HG02885 (cell line): ENCODE data around the gene CDK11A.

ENCODE experiments used
- ATAC-seq: cut with Tn5 transposase; IDR thresholded peaks from one replicate; pipeline ENCODE4 v1.9.1; 2021; ENCODE audit warnings: mild to moderate bottlenecking; ENCODE audit not compliant: unreplicated experiment, poor library complexity

The CDK11A gene

DNA sequence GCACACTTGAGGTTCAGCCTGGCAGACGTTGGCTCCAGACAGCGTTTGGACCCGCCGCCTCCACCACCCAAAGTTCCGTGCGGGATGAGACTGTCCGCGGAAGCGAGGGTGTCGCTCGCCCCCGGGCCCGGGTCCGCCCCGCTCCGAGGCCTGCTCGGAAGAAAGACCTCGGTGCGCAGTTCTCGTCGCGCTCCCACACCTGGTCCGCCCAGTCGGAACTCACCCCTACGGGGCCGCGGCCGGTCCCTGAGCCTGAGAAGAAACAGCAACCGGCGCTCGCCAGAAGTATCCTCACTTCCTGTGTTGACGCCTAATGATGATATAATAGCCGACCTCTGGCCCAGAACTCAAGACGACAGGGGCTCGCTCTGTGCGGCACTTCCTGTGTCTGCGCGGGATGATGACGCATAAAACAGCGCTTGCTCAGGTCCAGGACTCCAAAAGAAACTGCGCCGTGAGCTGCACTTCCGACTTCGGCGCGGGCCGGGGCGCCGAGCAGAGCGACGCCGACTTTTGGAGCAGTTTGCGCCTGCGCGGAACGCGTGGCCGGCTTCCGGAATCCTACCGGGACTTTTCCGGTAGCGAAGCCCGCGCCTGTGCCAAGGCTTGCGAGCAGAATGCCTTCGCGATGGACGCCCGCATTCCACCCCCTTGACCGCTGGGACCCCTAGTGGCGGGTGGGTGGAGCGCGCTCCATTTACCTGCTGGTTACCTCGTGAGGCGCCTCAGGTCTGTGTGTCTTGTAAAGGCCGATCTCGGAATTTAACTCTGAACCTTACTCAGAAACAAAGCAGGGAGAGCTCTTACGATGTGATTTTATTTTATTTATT lies at the start of gene CDK11A:
Gene CDK11A, minus strand, starts transcription at position 323 of the 830 bp plus-strand sequence. CDS start 1,539 bp downstream, outside the sequence.
- ATAC-seq, result peak; percentile 97

DNA sequence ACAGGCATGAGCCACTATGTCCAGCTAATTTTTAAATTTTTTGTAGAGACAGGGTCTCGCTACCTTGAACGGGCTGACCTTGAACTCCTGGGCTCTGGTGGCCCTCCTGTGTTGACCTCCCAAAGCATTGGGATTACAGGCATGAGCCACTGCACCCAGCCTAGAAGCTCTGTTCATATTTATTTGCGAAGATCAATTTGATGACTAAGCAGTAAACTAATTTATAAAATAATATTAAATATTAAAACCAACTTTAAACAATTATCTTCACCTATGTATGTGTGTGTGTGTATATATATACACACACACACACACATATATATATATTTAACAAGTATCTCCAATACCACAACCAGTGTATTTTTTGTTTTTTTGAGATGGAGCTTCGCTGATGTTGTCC lies 49.7 kb upstream of the CDK11A start:
- ATAC-seq, result no peak

DNA sequence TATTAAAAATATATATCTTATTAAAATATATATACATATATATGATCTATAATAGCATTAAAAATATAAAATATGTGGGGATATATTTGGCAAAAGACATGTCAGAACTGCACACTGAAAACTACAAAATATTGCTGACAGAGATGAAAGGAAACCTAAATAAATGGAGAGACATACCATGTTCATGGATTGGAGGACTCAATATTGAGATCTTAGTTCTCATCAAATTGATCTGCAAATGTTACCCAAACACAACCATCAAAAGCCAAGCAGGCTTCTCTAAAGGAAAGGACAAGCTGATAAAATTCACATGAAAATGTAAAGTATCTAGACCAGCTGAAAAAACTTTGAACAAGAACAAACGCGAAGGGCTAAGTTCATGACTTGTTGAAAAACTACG lies 46.9 kb upstream of the CDK11A start:
- ATAC-seq, result no peak

DNA sequence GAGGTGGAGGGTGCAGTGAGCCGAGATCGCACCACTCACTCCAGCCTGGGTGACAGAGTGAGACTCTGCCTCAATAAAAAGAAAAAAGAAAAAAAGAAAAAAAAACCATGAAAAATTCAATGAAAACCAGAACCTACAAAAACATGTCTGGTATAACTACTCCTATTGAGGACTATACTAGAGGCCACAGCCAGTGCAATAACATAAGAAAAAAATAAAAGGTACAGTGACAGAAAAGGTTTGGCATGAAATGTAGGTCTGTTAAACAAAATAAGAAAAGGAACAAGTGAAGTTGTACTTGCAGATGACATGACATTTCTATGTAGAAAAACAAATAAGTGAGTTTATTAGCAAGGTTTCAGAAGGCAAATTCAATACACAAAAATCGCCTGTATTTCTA lies 45.9 kb upstream of the CDK11A start:
- no peak for ATAC-seq

DNA sequence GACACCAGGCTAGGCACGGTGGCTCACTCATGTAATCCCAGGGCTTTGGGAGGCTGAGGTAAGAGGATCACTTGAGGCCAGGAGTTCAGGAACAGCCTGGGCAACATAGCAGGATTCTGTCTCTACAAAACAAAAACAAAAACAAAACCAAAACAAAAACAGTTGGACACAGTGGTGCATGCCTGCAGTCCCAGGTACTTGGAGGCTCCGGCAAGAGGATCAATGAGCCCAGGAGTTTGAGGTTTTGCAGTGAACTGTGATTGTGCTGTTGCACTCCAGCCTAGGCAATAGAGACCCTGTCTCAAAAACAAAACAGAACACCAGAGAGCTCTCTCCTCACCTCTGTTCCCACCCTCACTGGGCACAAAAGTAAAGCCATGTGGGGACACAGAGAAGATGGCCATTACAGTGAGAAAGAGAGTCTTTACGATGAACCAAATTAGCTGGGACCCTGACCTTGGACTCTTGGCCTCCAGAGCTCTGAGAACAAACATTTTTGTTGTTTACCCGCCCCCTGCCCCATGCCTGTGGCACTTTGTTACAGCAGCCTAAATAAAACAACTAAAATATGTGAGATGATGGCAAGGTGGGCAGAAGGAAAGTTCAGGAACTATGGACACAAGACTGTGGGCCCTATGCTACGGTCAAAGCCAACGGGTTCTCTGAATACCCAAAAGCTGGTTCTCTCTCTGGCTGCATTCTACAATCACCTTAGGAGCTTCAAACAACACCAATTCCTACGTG lies 44.3 kb upstream of the CDK11A start:
- no peak for ATAC-seq

DNA sequence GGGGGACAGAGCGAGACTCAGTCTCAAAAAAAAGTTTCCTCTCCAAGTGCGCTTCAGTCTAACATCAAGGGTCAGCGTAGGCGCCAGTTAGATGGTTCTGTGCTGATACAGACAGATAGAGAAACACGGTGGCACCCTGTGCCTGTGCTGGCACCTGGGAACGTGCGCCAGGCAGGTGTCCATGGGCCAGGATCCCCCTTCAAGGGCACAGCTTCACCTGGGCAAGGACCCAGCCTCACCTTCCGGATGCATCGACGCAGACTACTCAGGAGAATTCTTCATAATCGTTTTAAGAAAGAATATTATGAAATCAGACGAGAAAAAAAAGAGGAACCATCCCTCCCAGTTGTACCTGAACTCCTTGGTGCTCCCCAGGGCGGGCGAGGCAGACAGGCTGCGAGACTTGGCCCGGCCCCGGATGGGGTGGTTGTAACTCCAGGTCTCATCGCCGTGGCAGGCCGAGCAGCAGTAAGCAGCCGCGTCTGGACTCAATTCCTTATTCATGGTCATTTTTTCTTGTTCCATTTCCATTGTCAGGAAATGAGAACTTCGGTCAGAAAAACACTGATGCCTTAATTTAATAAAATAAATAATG lies 40.8 kb upstream of the CDK11A start:
- no peak for ATAC-seq

DNA sequence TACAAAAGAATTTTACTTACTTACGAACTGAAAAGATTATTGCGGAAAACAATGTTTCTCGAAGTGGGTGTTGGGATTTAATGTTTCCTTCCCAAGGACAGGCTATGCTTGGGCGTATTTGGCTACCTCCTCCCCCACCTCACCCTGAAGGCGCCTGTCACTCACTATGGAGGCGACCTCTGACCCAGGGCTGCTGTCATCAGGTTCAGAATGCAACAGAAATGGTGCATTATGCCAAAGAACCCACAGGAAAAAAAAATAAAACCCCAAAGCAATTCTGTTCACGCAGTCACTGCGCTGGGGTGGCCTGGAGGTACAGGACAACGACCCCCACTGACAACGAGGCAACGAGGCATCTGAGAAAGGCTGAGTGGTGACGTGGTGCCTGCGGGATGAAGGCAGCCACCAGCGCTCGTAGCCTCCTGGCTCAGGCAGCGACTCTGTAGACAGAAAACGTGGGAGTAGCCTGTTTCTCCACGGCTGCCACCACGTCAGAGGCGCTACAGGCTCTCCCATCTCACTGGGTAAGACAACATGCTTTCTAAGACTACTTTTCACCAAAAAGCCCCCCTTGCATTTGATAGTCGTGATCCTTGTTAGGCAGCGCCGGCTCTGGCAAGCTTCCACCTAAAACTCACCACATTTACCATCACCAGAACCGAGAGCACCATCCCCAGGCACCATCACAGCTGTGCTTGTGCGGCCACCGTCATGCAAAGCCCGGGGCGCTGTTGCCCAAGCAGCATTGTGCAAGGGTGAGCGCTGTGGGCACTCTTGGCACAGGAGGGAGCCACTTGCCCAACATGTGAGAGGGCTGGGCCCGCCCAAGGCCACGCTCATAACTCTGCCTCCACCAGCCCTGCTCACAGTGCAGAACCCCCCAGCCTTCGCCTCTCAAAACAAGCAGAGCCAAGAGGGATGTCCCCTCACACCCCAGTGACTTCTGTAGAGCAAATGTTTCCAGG lies 39.8 kb upstream of the CDK11A start:
- ATAC-seq, result no peak

DNA sequence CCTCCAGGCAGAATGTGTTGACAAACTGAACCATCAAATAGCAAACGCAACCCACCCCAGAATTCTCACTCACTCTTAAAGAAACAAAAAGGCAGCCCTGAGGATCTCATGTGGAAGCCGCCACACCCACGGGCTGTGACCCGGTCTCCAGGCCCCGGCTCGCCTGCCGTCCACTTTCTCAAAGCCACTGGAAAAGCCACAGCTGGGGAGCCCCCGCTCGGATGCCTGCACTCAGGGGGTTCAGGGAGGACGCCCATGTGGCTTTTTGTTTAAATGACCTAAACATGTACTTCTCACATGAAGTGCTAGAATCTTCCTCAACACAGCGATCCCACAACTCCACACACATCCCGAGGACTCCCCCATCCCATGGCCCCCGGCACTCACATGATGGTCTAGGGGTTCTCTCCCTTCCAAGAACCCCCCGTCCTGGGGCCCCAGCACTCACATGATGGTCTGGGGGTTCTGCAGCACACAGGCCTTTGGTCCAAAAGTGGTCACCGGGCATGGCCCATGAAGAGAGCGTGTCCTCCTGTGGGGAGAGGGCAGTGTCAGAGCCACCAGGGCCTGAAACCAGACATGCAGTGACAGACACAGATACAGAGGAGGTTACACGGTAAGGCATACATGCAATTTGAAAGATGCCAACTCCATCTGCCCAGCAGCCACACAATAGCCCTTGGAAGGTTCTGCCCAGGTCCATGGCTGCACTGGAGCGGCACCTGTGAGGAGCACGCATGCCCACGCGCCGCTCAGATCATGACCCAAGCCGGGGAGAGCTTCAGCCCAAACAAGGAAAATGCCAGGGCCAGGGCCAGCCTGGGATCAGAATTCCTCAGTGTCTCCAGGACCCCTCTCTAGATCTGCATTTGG lies 37.6 kb upstream of the CDK11A start:
- ATAC-seq, result no peak

DNA sequence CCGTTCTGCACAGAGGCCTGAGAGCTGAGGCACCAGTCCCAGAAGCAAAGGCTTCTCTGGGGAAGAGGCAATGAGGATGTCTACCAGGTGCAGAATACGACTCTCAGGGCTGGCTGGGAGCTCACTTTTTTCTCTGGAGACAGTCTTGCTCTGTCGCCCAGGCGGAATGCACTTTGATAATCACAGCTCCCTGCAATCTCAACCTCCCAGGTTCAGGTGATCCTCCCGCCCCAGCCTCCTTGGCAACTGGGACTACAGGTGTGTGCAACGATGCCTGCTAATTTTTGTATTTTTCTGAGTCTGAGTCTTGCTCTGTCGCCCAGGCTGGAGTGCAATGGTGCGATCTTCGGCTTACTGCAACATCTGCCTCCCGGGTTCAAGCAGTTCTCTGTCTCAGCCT lies 36.6 kb upstream of the CDK11A start:
- no peak for ATAC-seq

DNA sequence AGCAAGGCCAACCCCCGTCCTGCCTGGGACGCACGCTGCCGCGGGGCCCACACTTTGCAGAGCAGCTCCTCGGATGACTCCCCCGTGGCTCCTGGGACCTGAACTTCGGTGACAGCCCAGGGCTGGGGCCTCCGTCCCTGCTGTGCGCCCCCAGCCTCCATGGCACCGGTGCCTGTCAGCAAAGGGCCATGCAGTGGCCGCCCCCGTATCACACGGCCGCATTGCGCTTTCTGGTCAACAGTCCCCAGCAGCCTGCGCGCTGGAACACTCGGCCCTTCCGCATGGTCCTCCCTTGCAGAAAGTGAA lies 36.1 kb upstream of the CDK11A start:
- no peak for ATAC-seq

DNA sequence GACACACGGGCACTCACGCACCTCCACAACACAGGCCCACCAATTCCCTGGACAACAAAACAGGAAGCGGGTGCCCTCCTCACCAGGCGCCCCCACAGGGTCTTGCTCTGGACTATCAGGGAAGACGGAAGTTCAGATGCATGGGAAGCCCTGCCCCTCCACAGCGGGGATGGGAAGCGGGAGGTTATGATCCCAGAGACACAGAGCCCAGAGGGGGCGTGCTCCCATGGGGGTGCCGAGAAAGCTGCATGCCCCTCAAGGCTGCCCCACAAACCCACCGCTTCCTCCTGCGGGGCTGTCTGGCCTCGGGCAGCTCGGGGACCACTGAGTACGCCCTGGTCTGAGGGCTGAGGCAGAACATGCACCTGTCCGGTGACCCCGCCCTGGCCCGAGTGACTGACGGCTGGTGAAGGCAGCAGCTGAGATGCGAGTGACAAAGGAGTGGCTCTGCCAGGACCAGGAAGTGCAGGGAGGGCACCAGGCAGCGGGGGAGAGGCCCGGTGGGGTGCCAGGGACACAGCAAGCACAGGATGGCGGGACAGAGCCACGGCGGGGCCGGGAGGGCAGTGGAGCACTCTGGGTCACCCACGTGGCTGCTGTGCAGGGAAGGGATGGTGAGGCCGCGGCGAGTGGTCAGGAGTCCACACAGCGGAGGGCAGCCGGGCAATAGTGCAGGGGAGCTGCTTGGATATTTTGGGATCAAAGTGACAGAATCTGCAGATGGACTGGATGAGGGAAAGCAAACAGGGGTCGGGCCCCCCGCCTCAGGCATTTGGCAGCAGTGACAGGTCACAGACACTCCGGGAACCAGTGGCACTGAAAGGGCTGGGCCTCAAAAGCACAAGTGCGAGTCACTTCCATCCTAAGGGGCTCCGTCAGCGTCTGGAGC lies 35.5 kb upstream of the CDK11A start:
- ATAC-seq, result no peak

DNA sequence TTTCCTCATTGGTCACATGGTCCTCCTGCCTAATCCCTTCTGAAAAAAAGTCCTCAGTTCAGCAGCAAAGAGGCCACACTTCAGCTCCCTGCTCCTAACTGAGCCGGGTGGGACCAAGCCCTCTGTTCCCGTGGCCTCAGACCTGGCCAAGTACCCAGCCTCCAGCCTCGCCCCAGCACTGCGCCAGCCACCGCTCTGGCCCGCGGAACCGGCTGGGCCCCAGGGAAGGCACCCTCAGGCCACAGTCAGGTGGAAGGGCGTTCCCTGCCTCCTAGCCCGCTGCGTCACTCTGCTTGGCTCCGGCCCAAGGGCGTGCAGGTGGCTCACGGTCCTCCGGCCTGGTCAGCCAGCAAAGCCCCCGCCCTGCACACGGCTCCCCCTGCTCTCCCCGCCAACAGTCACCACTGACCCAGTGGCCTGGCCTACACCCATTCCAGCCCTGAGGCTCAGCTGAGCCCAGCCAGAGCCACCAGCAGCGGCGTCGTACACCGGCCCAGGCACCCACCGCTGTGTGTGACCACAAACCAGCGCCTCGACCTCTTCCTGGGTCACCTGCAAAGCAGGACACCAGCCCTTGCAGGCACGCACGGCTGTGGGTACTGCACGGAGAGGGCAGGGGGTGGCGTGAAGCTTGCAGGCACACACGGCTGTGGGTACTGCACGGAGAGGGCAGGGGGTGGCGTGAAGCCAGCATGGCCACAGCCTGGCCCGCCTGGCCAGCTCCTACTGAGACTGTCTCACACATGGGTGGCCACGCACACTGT lies 34.7 kb upstream of the CDK11A start:
- no peak for ATAC-seq

DNA sequence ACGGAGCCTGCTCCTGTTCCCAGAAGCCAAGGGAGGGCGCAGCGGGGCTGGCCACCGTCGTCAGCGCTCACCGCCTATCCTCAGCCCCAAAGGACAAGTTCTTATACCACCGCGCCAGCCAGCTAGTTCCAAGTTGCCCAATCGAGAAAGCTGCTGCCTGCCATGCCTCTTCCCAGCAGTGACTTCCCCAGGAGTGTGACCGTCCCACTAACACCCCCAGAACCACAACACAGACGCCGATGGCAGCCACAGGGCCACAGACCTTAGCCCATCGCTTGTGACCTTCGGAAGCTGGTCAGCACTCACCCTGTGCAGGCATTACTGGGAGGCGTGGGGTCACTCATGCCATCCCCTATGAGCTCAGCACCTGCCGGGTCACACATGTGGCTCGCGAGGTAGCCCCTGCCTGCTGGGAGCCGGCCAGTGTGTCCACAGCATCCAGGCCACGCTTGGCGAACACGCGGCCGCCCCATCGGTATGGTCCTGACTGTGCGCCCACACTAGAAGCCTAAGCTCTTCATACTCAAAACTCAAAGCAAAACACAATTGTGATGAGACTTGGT lies 34.0 kb upstream of the CDK11A start:
- no peak for ATAC-seq

DNA sequence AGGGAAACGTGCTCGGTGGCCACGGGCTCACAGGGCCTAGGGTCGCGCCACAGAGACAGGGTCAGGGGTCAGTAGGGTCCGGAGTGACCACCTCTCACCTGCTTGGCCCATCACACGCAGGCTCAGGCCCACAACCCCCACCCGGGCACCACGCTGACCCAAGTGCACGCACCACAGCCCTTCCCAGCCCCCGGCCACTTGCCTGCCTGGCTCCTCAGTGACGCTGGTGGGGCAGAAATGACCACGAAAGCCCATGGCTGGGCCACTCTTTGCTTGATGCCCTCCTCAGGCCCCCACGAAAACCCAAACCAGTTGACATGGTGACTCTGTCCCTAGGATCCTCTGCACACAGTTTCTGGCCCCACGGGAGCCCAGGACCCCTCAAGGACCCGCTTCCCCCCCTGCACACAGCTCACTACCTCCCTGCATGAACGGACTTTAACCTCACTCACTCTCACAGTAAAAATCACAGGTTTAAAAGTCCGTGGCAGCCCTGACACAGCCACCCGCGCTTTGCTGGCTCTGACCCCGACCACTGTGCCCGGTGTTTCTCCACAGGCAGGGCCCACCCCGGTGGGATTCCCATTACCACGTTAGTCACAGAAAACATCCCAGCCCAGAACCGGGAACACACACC lies 33.4 kb upstream of the CDK11A start:
- ATAC-seq, result no peak

DNA sequence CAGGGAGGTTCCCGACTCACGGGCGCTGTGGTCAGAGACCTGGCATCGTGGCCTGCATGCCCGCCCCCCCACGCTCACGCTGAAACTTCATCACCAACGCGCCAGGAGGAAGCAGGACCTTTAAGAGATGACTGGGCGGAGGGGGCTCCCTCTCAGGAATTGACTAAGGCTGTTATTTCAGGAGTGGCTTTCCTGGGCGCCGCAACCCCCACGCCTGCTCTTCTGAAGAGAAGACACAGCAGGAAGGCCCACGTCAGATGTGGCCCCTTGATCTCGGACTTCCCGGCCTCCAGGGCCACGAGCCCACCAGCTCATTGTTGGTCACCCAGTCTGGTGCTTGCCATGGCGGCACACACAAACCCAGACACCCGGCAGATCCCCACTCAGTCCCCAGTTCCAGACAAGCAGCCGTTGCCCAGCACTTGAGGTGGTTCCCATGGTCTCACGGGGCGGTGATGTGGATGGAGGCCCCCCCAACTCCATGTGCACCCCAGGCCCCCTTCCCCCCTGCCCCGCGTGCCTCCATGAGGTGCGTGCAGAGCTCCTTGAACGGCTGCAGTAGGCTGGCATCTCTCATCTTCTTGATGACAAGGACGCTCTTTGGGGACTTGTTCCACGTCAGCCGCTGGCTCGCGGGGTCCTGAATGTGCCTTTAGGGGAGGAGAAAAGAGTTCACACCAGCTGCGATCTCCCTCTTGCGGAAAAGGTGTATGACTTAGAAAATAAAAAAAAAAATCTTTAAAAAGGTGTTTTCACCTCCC lies 32.7 kb upstream of the CDK11A start:
- ATAC-seq, result no peak

DNA sequence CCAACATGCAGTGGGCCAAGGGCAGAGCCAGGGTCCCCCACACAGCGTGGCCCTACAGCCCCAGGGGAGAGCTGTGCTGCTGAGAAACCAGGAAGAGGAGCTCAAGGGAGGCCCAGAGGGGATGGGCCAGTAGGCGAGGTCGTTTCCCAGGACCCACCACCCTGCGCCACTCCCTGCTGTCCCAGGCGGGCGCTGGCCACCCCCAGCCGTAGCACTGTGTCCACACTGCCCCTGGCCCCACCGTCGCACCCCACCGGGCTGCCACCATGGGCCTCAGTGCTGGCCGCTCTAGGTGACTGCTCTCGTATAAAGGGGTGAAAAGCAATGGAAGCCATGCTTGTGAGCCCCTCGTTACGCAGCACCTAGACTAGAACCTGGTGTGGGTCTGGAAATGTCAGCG lies 31.7 kb upstream of the CDK11A start:
- ATAC-seq, result no peak
